ENCODE results near the gene PHF21B.
"Not testable (repeated sequence)": the region's sequence is repeated elsewhere in the genome, so short reads cannot be mapped to it uniquely, and the experiment has no call there.

PHF21B gene

DNA sequence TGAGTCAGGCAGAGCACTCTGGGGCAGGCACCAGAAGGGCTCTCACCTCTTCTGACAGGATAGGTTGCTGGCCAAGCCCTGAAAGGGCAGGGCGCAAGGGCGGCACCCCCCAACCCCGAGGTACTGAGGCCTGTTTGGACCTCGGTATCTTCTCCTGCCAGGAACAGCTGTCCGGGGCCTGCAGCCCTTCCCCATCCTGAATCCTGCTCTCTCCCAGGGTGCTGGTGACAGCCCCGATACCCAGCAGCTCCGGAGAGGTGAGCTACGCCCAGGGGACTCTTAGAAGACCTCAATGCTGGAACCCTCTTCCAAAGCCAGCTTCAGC is 79.1 kb downstream of the PHF21B start:
- no peak for DNase-seq

DNA sequence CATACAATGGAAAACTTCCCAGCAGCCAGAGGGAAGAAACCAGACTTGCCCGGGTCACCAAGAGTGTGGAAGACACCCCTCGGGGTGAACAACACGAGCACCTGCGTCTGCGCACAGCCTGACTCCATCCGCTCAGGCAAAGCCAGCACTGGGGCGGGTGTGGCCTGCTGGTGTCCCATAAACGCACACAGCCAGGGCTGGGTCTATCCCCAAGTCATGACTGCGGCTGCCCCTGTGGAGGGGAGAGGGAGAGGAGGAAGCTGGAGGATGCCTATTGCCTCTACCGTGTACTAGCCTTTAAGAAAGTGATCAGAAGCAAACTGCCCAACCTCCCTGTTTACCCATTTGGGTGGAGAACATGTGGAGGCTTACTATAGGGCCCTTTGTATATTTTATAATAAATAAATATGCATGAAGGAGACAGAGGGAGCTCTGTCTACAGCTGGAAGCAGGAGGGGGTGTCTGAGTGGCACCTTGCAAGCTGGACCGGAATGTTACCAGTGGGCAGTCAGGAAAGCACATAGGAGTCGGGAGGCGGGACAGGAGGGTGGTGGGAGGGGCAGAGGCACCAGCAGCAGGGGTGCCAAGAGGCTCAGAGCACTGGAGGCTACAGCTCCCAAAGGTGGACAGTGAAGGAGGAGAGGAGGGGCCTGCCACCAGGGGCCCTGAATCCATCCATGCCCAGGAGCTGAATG is 79.6 kb downstream of the PHF21B start:
- no peak for DNase-seq

DNA sequence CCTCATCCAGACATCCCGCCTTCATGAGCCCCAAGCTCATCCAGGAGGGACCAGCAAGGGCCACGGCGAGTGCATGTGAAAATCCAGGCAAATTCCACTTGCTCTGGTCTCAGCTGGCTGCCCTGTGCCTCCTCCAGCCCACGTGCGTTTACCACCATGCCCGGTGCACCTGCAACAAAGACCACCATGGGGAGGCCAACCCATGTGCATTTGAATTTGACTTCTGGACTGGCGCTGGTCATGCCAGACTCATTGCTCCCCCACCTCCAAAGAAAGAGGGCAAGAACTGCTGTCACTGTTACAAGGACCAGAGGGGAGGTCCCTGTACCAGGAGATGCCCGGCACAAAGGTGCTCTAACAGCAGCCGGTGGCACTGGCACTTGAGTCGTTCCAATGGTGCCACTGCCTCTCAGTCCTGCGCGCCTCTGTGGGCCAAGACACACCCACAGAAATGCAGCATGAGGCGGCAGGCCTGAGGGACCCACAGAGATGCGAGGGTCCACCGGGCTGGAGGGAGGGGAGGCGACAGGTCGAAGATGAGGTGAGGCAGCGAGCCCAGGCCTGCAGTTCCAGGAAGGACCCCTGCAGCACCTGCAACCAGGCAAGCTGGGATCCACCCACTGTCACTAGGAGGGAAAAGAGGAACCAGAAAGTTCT is 80.3 kb downstream of the PHF21B start:
- DNase-seq = no peak

DNA sequence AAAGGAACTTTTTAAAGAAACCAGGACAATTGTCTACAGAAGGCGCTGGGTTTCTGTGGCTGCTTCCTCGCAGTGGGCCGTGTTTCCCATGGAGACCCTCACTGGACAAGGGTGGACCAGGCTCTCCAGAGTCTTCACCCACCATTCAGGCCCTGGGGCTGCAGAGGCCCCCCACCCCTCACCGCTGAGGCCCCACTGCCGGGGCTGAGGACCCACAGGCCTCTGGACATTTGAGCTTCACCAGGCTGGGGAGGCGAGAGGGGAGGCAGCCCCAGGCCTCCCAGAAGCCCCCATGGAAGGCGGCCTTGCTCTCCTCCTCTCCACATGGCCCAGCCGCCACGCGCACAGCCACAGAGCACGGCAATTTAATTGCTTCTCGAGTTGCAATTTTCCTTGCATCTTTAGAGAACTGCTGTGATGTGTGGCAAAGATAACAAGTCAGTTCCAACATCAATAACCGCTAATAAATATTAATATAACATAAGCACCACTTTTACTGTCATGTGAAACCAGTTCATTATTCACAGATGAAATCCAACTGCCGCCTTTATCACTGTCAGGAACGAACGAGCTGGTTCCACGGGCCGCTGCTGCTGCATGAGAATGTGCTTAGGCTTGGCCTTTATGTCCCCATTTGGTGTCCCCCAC is 81.0 kb downstream of the PHF21B start:
- no peak for DNase-seq

DNA sequence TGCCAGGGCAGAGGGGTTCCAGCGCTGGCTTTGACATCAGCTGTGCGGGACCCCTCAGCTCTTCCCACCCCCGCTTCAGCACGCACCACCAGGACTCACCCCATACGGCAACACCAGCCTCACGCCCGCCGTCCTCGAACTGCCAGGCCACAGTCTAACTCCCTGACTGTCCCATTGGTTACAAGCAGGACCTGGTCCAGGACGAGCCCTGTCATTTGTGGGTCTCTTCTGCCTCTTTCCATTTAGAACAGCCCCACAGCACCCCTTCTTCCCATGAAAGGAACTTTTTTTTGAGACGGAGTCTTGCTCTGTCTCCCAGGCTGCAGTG is 81.7 kb downstream of the PHF21B start:
- DNase-seq = no peak

DNA sequence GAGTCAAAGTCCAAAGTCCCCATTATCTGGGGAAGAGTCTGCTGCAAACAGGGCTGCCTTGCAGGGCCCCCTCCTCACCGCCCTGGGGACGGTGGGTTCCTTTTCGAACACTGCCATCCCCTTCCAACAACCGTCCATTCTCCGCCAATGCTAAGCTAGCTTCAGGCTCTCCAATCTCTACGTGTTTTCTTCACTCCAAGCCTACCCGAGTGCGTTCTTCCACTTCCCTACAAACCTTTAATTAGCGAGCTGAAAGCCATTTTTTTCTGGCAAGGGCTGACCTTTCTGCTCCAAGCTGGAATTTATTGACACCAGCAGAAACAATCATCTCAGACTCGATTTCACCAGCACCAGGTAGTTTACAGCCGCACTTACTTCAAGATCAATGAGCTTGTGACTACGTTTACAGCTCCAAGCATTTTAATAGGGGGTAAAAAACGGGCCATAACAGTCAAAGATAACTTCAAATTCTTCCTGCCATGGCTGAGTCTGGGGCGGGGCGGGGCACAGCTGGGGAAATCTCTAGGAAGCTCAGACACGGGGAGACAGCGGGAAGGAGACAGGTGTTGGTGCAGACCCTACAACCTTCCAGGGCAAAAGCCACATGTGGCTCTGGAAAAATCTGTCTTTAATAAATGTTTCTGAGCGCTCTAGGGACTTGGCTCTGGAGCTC is 82.2 kb downstream of the PHF21B start:
- no peak for DNase-seq

DNA sequence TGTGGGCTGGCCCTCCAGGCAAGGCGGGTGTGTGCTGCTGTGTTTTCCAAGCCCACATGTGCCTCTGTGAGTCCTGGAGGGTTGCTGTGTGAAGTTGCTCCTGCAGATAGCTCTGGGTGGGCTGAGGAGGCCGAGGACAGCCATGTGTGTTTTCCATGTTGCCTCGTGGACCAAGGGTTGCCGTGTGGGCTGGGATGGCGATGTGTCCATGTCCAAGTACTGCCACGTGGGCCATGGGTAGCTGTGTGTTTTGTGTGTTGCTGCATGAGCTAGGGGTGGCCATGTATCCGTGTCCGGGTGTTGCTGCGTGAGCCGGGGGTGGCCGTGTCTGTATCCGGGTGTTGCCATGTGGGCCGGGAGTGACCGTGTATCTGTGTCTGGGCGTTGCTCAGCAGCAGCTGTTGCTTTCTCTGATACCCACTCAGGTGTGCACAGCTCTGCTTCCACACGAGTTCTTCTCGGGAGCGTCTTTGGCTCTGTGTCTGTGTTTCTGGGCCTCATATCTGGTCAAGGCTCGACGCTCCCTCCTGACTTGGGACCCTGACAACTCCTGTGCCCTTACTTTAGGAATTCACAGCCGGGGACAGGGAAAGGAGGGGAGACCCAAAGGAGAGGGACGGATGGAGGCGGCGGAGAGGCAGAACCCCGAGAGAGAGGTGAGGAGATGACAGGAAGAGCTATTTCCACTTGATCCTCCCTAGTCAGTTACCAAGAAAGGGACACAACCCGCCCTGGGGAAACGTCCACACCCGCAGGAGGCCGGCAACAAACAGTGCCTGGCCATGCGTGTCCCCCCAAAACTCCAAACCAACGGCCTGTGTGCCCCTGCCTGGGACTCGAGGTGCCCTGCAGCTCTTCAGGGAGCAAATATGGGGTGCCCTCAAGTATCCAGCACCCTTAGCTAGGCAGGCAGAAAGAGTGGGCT is 83.1 kb downstream of the PHF21B start:
- no peak for DNase-seq

DNA sequence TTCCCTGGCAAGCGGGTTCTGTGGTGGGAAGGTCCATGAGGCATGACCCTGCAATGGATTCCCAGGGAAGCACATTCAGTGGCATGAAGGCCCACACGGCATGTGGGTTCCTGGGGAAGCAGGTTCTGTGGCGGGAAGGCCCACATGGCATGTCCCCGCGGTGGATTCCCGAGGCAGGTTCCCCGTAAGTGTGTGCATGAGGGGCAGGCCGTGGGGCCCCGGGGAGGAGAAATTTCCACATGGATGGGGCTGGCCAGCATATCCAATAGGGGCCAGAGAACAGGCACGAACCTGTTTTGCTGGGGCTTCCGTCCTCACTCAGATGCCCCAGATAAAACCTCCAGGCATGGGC is 83.7 kb downstream of the PHF21B start:
- DNase-seq = no peak

DNA sequence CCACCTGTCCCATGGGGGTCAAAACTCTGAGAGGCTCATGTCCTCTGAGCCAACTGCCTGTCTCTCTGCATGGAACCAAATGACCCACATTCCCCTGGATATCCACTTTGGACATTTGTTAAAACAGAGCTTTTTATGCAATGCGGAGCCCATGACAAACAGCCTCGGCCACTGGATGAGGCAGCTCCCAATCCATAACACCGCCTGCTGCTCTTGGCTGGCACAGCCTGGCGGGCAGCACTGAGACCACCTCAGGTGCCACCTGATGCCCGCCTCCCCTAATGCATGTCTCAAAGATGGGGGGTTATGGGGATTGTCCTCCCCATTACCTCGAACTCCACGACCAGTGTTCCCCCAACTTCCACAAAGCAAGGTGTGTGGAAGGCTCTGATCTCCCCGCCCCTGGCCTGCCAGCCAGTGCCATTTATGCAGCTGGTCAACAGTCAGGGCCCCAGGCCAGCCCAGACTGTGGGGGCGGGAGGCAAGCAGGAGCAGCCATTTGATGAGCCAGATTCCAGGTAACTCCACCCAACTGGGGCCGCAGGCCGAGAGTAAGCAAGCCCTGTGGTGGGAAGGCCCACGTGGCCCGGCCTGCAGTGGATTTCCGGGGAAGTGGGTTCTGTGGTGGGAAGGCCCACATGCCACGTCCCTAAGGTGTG is 84.2 kb downstream of the PHF21B start:
- DNase-seq = no peak

DNA sequence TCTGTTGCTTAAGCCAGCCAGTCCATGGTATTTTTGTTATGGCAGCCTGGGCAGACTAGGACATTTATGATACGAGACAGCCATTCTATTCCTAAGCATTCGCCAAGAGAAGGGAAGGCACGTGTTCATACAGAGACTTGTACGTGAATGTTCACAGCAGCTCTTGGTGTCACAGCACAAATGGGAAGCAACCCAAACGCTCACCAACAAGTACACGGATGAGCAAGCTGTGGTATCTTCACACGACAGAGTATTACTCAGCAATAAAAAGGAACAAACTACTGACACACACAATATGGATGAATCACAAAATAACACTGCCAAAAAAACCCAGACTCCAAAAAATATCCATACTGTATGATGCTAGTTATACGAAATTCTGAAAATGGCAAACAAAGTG is 85.1 kb downstream of the PHF21B start:
- no peak for DNase-seq

DNA sequence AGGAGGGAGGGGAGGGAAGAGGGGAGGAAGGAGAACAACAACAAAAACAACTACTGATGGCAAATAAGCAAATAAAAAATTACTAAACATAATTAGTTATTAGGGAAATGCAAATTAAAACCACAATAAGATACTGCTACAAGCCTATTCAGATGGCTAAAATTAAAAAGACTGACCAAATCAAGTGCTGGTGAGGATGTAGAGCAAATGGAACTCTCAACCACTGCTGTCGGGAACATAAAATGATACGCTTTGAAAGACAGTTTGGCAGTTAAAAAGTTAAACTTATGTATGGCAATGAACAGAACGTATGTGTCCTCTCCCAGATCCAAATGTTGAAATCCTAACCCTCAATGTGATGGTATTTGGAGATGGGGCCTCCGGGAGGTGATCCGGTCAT is 85.7 kb downstream of the PHF21B start:
- DNase-seq = no peak

DNA sequence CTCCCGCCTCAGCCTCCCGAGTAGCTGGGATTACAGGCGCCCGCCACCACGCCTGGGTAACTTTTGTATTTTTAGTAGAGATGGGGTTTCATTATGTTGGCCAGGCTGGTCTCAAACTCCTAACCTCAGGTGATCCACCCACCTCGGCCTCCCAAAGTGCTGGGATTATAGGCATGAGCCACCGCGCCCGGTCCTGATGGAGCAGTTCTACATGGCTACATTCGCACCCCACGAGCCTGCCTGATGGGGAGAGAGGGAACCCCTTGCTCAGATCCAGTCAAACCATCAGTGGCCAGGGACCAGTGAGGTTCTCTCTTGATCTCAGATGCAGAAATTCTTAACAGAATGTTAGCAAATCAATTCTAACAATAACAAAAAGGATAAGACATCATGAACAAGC is 88.0 kb downstream of the PHF21B start:
- not testable (repeated sequence) for DNase-seq

DNA sequence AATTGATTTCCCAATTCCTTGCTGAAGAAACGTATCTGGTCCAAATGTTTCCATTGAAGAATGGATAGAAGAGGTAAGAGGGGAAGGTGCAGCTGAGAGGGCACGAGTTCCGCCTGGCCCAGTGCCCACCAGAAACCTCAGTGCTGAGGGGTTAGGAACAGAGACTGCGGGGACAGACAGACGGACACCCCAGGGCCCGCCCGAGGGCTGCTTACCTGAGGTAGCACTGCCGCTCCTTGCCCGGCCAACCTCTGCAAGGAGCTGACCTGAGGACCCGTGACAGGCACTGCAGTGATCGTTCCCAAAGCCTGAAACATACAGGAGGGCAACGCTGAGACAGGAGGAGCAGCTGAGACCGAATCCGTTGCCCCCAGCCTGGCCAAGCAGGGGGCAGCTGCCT is 89.6 kb downstream of the PHF21B start:
- no peak for DNase-seq

DNA sequence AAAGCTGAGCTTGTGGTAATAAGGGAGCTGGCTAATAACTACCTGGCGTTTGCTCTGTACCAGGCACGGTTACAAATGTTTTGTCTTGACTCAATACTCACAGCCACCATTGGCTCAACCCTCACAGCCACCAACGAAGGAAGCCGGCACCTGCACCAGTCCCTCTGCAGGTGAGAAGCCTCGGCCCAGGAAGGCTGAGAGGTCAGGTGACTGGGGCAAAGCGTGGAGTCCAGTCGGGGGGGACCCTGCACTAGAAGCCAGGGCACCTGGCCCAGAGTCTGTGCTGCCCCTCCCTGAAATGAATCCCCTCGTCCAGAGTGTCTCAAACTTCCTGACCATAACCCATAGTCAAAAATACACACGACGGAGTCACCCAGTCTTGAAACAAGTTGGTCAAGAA is 90.1 kb downstream of the PHF21B start:
- DNase-seq = no peak

DNA sequence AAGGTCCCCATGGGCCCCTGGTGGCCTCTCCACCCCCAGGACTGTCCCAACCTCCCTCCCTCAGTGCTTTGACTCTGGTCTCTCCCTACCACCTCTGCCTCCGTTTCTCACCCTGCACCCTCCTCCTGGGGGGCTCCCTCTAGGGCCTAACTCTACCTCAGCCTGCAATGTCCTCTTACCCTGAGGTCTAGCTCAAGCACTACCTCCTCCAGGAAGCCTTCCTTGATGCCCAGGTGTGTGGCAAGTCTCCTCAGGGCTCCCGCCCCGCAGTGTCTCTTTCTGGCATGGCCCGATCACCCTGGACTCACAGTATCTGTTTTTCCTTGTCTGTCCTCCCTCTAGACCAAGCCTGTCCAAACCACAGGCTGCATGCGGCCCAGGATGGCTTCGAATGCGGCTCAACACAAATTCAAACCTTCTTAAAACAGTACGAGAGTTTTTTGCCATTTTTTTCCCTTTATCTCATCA is 90.8 kb downstream of the PHF21B start:
- no peak for DNase-seq

DNA sequence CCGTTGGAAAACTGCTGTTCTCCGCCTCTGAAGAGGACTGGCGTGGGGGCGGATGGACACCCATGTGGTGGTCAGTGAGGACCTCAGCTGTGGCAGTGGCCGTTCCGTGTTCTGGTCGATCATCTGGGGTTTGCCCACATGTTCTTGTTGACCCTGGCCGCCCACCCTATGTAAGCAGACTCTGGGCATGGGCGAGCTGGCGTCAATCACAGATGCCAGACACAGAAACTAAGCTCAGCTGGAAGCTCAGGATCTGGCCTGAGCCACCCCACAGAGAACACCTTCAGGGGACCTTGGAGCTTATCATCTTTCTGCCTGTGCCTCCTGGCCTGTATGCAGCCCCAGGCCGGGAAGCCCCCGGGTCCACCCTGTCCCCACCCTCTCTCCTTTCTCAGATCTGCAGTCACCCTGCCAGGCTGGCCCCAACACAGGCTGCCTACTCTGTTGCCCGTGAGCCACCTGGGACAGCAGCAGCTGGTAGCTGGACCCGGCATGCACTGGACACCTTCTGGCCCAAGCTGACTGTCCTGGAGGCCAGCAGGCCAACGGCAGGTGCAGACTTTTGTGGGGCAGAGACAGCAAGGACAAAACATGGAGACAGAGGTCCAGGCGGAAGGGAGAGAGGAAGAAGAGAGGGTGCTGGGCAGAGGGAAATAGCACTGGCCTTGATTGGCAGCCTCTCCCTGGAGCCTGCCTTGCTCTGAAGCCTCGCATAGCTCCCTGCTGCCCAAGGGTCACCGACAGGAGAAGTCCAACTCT is 91.5 kb downstream of the PHF21B start:
- DNase-seq = no peak

DNA sequence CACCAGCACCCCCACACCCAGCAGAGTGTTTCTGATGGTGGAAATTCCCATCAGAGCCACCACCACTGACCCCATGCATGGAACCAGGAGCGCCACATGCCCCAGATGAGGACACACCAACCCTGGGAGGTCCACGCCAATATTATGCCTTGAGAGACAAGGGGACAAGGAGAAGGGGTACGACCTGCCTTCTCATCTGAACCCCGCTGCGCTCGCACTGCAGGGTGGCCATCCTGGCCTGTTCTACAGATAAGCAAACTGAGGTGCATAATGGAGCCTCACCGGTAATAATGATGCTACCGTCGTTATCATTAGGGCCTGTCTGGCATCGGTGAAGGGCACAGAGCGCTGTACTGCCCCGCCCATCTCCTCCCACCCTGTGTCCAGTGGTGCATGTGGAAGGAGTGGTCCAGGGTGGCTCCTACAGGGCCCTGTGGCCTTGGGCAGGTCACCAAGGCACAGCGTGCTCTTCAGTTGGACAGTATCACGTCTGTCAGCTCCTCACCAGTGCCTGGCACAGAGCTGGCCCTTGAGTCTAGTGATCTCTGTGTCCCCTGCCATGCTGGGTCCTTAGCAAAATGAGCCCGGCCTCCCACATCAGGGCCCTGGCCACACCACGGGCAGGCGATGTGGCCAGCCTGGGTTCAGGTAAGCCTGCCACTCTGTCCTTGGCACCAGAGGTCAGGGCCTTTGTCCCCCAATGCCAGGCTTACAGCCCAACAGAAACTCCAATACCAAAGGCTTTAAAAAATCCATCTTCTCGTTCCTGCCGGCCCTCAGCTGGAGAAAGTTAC is 92.2 kb downstream of the PHF21B start:
- DNase-seq = no peak

DNA sequence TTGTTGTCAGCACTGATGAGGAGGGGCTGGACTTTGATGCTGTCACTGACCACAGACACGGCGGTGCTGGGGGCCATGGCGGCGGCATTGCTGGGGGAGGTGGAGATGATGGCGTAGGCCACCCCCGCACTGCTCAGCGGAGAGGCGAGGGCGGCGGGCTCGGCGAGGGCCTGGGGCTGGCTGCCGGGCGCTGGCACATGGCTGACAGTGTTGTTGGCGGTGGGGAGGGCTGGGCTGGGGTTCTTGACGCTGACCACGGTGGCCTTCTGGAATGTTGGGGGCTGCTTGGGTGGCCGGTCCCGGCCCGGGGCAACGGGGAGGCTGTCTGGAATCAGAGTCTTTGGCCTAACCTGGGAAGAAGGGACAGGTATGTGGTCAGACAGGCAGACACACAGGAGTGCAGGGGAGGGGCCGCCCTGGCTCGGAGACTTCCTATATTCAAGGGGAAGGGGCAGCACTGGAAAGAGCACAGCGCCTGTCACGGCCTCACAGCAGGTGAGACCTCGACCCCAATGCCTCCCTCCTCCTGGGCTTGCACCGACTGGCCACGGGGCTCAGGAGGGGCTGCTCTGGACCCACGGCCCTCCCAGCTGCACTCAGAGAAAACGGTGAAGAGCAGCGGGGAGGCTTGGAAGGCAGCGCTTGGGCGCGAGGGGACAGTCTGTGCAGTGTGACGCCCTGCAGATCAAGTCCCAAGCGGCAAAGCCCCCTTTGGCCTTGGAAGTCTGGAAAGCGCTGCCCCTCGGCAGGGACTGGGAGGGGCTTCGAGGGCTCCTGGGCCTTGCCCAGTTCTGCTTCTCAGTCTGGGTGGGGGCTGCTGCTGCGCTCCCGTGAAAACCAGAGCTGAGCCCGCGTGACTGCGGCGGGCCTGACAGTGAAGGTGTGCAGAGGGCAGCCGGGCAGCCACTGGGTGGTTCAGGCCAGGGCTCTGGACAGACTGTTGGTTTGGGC is 93.2 kb downstream of the PHF21B start:
- DNase-seq = no peak

DNA sequence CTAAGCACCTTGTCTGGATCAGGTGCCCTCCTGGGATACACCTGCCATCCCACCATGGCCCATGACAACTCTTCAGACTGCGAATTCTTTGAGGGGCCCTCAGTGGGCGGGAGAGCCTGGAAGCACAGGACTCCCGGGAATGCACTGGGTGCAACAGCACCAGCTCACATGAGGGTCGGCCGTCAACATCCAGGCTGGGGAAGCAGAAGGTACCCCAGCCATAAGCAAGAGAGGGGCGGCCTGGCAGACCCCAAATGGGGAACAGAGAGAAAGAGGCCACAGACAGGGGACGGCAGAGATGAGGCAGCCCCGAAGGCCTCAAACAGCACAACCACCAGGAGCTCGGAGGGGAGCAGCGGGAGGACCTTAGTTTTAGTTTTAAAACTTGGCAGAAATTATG is 94.4 kb downstream of the PHF21B start:
- DNase-seq = no peak

All from suppressor macrophage treated with lipopolysaccharide for 4 hours (primary cell).